ENCODE measurements around the gene MAPKBP1. TPM values are rescaled to one million over a fixed set of nuclear protein-coding genes. Genes with fewer than 3 reads are reported as not detected.
"Not testable (repeated sequence)": the region's sequence is repeated elsewhere in the genome, so short reads cannot be mapped to it uniquely, and the experiment has no call there.

Gene MAPKBP1, protein sequence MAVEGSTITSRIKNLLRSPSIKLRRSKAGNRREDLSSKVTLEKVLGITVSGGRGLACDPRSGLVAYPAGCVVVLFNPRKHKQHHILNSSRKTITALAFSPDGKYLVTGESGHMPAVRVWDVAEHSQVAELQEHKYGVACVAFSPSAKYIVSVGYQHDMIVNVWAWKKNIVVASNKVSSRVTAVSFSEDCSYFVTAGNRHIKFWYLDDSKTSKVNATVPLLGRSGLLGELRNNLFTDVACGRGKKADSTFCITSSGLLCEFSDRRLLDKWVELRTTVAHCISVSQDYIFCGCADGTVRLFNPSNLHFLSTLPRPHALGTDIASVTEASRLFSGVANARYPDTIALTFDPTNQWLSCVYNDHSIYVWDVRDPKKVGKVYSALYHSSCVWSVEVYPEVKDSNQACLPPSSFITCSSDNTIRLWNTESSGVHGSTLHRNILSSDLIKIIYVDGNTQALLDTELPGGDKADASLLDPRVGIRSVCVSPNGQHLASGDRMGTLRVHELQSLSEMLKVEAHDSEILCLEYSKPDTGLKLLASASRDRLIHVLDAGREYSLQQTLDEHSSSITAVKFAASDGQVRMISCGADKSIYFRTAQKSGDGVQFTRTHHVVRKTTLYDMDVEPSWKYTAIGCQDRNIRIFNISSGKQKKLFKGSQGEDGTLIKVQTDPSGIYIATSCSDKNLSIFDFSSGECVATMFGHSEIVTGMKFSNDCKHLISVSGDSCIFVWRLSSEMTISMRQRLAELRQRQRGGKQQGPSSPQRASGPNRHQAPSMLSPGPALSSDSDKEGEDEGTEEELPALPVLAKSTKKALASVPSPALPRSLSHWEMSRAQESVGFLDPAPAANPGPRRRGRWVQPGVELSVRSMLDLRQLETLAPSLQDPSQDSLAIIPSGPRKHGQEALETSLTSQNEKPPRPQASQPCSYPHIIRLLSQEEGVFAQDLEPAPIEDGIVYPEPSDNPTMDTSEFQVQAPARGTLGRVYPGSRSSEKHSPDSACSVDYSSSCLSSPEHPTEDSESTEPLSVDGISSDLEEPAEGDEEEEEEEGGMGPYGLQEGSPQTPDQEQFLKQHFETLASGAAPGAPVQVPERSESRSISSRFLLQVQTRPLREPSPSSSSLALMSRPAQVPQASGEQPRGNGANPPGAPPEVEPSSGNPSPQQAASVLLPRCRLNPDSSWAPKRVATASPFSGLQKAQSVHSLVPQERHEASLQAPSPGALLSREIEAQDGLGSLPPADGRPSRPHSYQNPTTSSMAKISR (N-terminal part only)
- 14.4 TPM for total RNA-seq
- long read RNA-seq, partial matches to known transcripts = 0 of 3 reads
- long read RNA-seq, other reads (novel, unspliced or antisense) = 3 of 3 reads

DNA sequence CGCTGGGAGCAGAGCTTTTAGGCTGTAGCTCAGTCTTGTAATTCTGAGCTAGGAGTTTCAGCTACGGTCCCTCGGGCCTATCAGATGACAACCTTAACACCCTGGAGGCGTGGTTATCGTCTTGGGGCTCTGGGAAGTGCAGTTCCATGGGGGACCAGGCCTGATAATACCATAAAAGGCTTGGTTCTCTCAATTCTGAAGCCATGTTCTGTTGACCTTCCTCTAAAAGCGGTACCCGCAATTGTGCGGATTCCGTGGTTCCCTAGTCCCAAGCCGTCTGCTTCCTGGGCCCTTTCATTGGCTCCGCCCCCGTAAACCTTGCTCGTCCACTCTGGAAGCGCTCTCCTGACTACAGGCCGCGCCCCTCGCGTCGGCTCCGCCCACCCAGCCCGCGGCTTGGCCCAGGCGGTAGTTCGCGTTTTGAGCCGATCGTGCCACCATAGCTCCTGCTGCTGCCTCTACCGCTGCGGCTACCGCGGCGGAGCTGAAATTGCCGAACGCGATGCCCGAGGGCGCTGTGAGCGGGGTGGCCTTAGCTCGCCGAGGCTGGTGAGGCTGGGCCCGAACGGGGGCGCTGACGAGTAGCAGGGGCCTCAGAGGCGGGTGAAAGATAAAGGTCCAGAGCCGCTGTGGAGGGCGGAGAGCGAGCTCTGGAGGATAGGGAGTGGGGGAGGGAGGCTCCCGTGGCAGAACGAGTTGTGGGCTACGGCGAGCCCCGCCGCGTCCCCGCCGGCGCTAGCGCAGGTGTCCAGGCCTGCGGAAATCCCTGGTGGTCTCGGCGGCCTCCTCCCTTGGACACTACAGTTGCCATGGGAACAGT is at the start of gene MAPKBP1:
MAPKBP1 (plus strand) TSS at position 423 of the 820 bp plus-strand sequence. CDS start 792 bp downstream, outside the sequence.
- intact Hi-C loops (cut with DNase I) = loop anchor here (1.0 to 5.0 kb wide), 2 partner anchors 130 to 198 kb away; partner anchors contain the start of gene EHD4
- ATAC-seq (peak; percentile 97), DNase-seq (ENCODE audit: missing footprints) (peak; percentile 99)

DNA sequence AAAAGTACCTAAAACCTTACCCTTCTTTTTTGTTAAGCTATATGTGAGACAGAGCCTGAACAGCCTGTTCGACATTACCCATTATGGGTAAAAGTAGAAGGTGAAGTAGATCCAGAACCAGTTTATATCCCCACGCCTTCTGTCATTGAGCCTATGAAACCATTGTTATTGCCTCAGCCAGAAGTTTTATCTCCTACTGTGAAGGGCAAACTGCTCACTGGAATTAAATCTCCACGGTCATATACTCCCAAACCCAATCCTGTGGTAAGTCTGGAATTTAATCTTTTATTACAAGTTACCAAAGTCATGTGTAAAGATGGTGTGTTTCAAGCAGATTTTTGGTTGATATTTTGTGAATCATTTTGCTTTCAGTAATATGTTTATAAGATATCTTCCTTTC is 47.1 kb upstream of the MAPKBP1 start:
- ATAC-seq (no peak), DNase-seq (ENCODE audit: missing footprints) (no peak)
- intact Hi-C loops (cut with DNase I) = loop anchor here (10.0 kb wide), 1 partner anchor 122 kb away; no protein-coding TSS in a partner anchor

DNA sequence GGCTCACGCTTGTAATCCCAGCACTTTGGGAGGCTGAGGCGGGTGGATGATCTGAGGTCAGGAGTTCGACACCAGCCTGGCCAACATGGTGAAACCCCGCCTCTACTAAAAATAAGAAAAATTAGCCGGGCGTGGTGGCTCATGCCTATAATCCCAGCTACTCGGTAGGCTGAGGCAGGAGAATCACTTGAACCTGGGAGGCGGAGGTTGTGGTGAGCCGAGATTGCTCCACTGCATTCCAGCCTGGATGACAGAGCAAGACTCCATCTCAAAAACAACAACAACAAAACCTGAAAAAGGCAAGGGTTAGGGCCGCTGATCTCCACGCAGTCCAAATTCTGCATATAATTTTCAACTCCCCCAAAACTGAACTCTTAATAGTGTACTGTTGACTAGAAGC is 46.2 kb upstream of the MAPKBP1 start:
- ATAC-seq; DNase-seq (ENCODE audit: missing footprints): not testable (repeated sequence)
- intact Hi-C loops (cut with DNase I) = loop anchor here (10.0 kb wide), 1 partner anchor 123 kb away; no protein-coding TSS in a partner anchor

DNA sequence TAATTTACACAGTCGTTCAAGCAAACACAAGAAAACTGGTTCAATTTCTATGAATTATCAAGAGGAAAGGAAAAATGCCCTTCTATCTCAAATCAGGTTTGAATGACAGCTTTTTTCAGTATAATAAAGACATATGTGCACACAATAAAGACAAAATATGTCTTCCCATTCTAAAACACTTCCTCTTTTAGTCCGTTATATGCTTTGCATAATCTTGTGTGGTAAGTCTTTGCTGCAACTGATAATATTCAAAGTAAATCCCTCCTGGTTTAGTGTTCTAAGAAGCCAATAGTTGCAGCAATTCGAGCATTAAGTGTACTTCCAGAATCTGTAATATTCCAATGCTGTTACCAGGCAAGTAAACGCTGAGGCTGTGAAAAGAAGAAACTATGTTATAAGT is 43.7 kb upstream of the MAPKBP1 start:
- intact Hi-C loops (cut with DNase I) = no loop called here
- ATAC-seq (no peak), DNase-seq (ENCODE audit: missing footprints) (no peak)

DNA sequence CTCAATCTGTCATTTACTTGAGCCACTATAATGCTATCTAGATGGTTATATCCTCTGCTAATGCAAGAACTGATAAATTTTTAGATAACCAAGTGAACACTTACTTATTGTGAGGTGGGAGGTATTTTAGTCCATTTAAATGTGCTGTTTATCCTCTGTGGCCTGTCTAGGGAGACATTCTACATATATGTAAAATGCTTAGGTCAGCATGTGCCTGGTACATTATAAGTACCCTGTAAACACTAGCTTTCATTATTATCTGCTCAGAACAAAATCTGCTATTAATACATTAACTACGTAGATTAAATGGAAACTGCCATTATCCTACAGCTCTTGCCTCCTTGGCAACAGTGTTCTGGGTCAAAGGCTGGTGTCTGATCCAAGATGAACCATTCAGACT is 41.8 kb upstream of the MAPKBP1 start:
- no peak for ATAC-seq
- no peak for DNase-seq (ENCODE audit: missing footprints)
- intact Hi-C loops (cut with DNase I) = no loop called here

DNA sequence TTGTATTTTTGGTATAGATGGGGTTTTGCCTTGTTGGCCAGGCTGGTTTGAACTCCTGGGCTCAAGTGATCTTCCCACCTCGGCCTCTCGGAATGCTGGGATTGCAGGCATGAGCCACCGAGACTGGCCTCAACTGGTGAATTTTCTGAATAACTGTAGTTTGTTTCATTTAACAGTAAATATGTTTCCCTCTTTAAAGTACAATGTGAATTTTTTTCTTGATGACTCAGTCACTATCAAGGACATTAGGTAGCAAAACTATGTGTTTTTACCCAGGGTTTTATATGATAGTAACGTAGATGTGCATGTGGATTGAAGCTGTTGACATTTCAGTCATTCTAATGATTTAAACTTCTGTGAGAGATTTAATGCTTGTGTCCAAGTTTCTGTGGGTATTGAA is 40.2 kb upstream of the MAPKBP1 start:
- ATAC-seq (no peak), DNase-seq (ENCODE audit: missing footprints) (no peak)
- intact Hi-C loops (cut with DNase I) = no loop called here

DNA sequence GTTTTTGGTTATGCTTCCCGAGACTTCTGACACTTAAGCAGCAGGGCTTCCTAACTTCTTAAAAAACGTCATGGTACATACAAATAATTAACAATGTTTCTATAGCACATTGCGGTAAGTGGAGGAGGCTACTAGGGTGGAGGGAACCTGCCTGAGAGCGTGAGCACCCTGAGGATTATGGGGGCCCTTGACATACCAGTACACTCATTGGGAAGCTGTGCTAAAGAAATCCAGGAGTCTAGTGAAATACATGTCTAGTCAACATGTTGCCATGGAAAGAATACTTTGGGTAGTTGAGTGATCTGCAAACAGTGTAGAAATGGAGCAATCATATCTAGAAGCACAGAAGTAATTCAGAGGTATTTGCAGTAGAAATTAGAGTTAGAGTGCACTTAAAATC is 39.2 kb upstream of the MAPKBP1 start:
- intact Hi-C loops (cut with DNase I) = no loop called here
- DNase-seq (ENCODE audit: missing footprints) (no peak), ATAC-seq (no peak)

DNA sequence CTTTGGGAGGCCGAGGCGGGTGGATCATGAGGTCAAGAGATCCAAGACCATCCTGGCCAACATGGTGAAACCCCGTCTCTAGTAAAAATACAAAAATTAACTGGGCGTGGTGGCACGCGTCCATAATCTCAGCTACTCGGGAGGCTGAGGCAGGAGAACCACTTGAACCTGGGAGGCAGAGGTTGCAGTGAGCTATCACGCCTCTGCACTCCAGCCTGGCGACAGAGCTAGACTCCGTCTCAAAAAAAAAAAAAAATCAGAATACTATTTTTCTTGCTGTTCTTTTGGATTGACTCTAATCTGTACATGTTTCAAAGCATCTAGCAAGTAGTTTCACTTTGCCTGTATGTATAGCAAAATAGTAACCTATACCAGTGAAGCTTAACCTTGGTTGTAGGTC is 38.8 kb upstream of the MAPKBP1 start:
- intact Hi-C loops (cut with DNase I); DNase-seq (ENCODE audit: missing footprints); ATAC-seq: not testable (repeated sequence)

DNA sequence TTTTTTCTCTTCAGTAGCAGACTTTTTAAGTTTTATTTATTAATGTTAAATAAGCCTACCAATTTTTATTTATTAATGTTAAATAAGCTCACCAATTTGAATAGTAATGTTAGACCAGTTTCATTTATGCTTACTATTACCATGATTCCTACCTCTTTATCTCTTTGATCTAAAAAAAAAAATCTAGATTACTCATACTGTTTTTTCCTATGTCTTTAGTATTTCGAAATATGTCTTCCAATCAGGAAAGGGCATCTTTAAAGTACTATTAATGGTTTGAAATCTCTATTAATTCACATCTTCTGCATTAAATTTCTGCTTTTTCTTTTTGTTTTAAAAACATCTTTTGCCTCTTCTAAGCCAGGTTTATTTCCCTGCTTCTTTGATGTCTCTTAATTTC is 27.5 kb upstream of the MAPKBP1 start:
- DNase-seq (ENCODE audit: missing footprints) (no peak), ATAC-seq (no peak)
- intact Hi-C loops (cut with DNase I) = no loop called here

DNA sequence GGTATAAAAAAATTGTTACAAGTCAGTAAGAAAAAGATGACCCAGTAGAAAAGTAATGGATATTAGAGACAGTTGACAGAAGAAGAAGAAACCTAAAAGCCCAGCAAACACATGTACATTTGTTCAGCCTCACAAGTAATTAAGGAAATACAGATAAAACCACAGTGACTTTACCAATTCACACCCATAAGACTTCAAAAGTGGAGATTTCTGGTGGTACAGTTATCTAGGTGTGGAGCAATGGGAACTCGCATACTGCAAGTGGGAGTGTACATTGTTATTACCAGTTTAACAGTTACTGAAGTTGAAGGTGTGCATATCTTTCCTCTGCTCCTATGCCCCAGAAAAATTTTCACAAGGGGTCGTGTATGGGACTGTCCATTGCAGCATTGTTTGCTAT is 18.1 kb upstream of the MAPKBP1 start:
- DNase-seq (ENCODE audit: missing footprints) (no peak), ATAC-seq (no peak)
- intact Hi-C loops (cut with DNase I) = no loop called here

DNA sequence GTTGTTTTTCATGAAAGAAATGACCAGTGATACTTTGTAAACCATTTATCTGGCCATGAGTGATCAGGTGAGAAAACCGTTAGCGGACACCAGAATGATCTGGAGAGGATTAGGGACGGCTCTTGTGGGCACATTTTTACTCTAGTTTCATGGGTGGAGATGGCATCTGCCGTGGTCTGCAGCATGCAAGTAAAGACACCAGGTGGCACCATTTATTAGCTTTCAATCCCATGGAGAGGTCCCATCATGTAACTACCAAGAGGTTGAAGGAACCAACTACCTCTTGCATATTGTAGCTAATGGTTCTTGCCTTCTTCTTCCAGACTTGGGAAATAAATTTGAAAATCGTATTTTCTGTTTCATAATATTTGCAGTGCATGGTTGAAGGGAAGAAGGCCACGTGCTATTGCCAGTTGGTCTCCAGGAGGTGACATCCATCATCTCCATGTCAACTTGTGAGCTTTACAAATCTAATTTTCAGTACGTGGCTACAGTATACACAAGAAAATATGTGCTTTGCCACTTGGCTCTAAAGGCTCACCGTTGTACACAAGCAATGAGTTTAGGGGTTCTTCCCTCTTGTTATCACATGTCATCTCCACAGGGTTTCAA is 1.5 kb upstream of the MAPKBP1 start:
- intact Hi-C loops (cut with DNase I) = loop anchor here (1.0 to 5.0 kb wide), 2 partner anchors 38 to 199 kb away; partner anchors contain the start of gene EHD4
- no peak for ATAC-seq
- no peak for DNase-seq (ENCODE audit: missing footprints)

DNA sequence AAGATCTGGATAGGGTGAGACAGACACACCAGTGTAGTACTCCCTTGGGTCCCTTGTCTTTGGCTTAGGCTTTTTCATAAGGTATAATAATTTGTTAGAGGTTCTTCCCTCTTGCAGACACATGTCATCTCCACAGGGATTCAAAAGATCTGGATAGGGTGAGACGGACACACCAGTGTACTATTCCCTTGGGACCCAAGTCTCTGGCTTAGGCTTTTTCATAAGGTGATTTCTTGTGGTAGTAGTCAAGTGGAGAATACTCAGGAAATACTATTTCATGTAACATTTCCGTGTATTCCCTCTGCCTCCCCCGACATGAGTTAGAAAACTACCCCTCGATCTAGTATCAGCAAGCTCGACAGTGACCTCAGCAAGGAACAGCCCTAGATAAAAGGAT is 954 bp upstream of the MAPKBP1 start:
- intact Hi-C loops (cut with DNase I) = loop anchor here (5.0 kb wide), 1 partner anchor 199 kb away; the partner anchor contains the start of gene EHD4
- DNase-seq (ENCODE audit: missing footprints) (no peak), ATAC-seq (no peak)

DNA sequence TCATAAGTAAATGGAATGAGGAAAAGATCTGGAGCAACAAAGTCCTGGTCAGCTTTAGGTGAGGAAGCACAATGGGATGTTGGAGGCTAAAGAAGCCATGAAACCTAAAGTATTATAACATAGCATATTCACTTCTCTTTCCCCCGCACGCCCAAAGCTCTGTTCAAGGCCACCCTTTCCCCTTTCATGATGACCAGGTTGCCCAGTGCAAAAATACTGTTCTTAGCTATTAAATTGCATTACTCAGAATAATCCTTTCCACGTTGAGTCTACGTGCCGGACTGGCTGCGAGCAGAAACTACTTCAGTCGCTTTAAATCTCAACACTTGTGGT is 589 bp upstream of the MAPKBP1 start:
- DNase-seq (ENCODE audit: missing footprints) (no peak), ATAC-seq (no peak)
- intact Hi-C loops (cut with DNase I) = loop anchor here (1.0 to 5.0 kb wide), 2 partner anchors 131 to 199 kb away; partner anchors contain the start of gene EHD4

DNA sequence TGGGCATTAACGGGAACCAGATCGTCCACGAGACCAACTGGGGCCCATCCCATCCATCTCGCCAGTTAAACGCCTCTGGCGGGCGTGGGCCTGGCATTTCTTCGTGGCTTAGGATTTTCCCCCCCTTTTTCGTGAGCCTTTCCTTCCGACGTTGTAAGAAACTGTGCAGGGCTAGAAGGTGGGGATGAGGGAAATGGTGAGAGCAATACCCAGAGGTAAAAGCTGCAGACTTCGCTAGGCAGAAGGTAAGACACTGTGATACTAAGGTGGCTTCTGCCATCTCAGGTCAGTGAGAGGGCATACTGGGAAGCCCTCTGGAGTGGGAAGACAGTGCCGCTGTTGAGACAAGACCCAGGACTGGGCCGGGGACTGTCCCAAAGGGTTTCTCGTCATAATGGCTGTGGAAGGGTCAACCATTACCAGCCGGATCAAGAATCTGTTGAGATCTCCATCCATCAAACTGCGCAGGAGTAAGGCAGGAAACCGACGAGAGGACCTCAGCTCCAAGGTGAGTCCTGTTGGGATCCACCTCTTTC is 666 bp downstream of the MAPKBP1 start:
- intact Hi-C loops (cut with DNase I) = loop anchor here (1.0 to 5.0 kb wide), 2 partner anchors 129 to 197 kb away; partner anchors contain the start of gene EHD4
- DNase-seq (ENCODE audit: missing footprints) (no peak), ATAC-seq (no peak)

DNA sequence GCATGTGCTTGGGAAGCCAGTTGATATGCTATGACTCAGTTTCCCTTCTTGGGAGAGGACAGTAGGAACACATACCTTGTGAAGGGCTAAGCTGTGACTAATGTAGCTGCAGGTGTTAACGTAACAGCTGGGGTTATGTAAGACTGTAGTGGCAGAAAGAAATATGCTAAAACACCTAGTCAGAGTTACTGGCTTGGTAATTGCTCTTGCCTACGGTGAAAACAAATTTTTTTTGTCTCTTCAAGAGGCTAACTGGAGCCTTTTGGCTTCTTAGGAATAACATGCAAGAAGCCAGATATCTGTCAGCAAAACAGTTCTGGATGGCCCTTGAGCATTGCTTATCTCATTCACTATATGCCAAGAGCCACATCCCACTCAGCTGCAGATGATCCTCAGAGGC is 1.4 kb downstream of the MAPKBP1 start:
- ATAC-seq = no peak
- intact Hi-C loops (cut with DNase I) = no loop called here
- DNase-seq (ENCODE audit: missing footprints) = no peak

DNA sequence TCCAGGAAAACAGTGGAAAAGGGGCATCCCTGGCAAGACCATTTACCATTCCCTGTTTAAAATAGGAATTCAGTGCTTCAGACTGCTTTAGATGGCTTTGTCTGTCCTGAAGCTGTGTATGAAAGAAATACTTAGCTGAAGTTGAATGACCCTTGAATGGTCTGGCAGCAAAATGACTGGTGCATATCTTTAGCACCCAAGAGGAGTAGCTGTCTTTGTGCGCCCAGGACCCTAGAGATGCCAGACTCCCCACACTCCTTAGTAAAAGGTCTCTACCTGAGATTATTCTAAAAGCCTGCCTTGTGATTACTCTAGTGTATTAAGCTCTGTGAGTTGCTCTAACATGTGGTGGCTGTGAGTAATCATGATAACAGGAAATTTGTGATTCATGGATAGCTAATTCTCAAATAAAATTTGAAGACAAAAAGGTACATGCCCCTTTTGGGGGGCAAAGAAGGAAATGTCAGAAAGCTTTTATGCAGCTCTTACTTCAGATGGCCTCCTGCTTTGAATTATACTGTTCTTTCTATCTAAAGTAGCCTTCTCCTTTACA is 3.2 kb downstream of the MAPKBP1 start:
- DNase-seq (ENCODE audit: missing footprints) (no peak), ATAC-seq (no peak)
- intact Hi-C loops (cut with DNase I) = no loop called here

DNA sequence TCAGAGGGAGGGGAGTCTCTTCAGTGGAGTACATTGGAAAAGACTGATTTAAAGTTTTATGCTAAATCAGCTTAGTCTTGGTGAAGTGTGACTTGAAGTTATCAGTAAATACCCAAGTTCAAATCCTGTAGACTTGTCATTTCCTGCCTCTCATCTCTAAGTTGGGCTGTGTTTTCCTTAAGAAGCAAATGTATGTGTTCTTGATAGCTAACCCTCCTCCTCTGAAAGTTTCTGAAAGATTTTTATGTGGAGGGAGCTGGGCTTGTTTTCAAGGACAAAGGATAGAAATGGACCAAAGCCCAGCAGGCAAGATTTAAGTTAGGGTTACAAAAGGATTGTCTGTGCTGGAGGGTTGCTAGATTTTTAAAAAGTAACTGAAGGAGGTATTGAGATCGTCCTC is 4.2 kb downstream of the MAPKBP1 start:
- no peak for ATAC-seq
- DNase-seq (ENCODE audit: missing footprints) = no peak
- intact Hi-C loops (cut with DNase I) = no loop called here
